HFFc6 (cell line): ENCODE measurements around the gene SLC25A11. TPM values are rescaled to one million over a fixed set of nuclear protein-coding genes. Genes with fewer than 3 reads are reported as not detected.

Experiments used
- DNase-seq: peaks from one replicate; pipeline ENCODE4 v3.0.0-alpha.2; 2018
- H3K27ac Mint-ChIP-seq: 2 replicates; pipeline ENCODE4 v1.8.0; 2020; ENCODE audit warnings: mild to moderate bottlenecking, mixed read lengths
- H3K27me3 Mint-ChIP-seq: 2 replicates; pipeline ENCODE4 v1.8.0; 2021; ENCODE audit warnings: mild to moderate bottlenecking, moderate library complexity, mixed read lengths; ENCODE audit not compliant: insufficient read depth
- H3K36me3 Mint-ChIP-seq: 2 replicates; pipeline ENCODE4 v1.8.0; 2021; ENCODE audit warnings: low read depth, mixed read lengths
- H3K4me1 Mint-ChIP-seq: 2 replicates; pipeline ENCODE4 v1.8.0; 2020; ENCODE audit warnings: low read depth, mixed read lengths
- H3K4me3 Mint-ChIP-seq: 2 replicates; pipeline ENCODE4 v1.8.0; 2020; ENCODE audit warnings: mild to moderate bottlenecking, moderate library complexity, mixed read lengths
- H3K9me3 Mint-ChIP-seq: 2 replicates; pipeline ENCODE4 v1.8.0; 2020; ENCODE audit warnings: mild to moderate bottlenecking, mixed read lengths
- total RNA-seq, 6 experiments: library from RNA; stranded (reverse); fragmentation: NEBNext Ultra II Directional; extraction: Animal tissue kit (Norgen Biotek cat#: 25700); gene quantifications; 2 replicates in 1 of 6; 3 replicates in 5 of 6; pipeline ENCODE4 v1.2.3, GENCODE V29; 2021
- TF ChIP-seq, protein P1 (sequence below): fragments of 200-600 bp; sonication (generic); IDR thresholded peaks from 2 replicates; pipeline ENCODE4 v1.5.0; 2021; ENCODE audit warnings: antibody characterized with exemption, mild to moderate bottlenecking

Gene SLC25A11
- total RNA-seq, 6 experiments from 2014 or later, result 61.9 to 78.6 (median 64.4) TPM

DNA sequence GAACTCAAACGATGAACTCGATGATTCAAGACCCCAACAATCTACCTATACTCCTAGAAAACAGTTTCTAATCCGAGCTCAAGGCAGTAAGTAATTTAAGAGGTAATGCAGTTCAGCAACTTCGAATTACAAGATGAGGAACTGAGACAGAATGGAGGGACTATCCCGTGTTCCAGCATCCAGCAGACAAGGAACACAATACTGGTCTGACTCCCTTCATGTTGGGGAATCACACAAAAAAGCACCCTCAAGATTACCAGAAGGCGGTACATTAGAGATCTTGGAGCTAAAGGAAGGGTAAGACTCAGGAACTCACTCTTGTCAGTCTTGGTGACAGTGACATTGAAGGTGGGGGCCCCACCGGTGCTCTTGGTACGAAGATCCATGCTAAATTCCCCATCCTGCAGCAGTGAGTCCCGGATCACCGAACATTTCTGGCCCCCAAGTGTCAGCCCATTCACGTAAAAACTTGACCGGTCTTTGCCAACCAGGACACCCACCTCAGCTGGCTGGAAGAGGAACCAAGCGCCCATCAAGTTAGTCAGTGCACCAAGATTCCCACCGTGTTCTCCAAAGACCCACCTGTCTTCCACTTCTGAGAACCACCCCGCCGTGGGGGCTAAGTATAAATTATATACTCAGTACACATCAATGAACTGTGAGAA lies 6.6 kb upstream of the SLC25A11 start:
- DNase-seq, result no peak
- peaks cover 69% of the 10 kb centered on the region for H3K4me1 Mint-ChIP-seq
- peak overlapping the region; percentile 91 for H3K27ac Mint-ChIP-seq
- H3K27me3 Mint-ChIP-seq, result peaks cover 11% of the 10 kb centered on the region
- TF ChIP-seq, protein P1, sequence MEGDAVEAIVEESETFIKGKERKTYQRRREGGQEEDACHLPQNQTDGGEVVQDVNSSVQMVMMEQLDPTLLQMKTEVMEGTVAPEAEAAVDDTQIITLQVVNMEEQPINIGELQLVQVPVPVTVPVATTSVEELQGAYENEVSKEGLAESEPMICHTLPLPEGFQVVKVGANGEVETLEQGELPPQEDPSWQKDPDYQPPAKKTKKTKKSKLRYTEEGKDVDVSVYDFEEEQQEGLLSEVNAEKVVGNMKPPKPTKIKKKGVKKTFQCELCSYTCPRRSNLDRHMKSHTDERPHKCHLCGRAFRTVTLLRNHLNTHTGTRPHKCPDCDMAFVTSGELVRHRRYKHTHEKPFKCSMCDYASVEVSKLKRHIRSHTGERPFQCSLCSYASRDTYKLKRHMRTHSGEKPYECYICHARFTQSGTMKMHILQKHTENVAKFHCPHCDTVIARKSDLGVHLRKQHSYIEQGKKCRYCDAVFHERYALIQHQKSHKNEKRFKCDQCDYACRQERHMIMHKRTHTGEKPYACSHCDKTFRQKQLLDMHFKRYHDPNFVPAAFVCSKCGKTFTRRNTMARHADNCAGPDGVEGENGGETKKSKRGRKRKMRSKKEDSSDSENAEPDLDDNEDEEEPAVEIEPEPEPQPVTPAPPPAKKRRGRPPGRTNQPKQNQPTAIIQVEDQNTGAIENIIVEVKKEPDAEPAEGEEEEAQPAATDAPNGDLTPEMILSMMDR, result no peak
- H3K9me3 Mint-ChIP-seq, result no peaks in the 10 kb centered on the region
- H3K4me3 Mint-ChIP-seq, result peak overlapping the region; percentile 91
- peaks cover 55% of the 10 kb centered on the region for H3K36me3 Mint-ChIP-seq

DNA sequence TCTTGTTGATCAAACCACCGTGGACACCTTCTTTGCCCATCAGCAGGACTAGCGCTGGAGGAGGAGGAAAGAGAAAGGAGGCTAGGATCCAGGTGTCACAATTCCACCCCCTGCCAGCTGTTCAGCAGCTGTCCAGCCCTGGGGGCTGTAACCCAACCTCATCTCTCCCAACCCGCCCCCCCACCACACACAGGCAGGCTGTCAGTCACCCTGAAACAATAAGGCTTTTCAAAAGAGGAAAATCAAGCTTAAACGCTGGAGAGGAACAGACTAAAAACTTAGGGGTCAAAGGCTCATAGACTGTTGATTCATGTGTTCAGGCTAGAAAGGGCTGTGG lies 6.1 kb upstream of the SLC25A11 start:
- Mint-ChIP-seq H3K27ac (peak overlapping the region; percentile 91), H3K4me1 (peaks cover 69% of the 10 kb centered on the region), H3K36me3 (peaks cover 60% of the 10 kb centered on the region), H3K4me3 (peak overlapping the region; percentile 91), H3K27me3 (peaks cover 11% of the 10 kb centered on the region), H3K9me3 (no peaks in the 10 kb centered on the region)
- TF ChIP-seq, protein P1, result no peak
- no peak for DNase-seq

DNA sequence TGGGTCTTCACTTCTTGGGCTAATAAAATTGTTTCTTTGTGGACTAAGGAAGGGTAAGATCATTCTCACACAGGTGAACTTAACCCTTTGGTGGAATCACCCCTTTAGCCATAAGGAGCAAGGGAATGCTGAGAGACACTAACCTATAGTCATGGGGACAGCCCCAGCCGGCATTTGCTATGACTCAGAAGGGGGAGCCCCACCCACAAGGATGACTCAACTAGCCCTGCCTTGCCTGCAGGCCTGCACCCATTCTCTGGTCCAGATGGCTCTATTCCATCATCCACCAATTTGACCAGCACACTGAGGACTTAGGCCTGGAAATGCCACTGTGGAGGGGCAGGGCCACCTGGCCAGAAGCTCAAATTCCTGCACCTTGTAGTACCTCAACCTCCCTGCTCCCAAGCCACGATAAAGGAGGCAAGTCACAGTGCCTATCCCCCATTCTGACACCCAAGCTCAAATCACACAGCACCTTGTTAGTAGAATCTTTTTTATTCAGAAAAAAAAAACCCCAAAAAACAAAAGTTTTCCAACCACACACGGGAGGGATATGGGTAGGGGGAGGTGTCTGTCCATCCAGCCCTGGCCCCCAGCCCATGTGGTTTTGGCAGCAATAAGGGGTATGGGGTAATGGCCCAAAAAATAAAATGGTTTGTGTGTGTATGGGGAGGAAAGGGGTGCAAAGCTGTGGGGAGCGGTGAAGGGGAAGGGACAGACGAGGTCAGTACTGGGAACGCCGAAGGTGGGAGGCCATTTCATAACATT lies 5.5 kb upstream of the SLC25A11 start:
- H3K4me1 Mint-ChIP-seq, result peaks cover 65% of the 10 kb centered on the region
- H3K36me3 Mint-ChIP-seq, result peaks cover 64% of the 10 kb centered on the region
- peak overlapping the region; percentile 91 for H3K4me3 Mint-ChIP-seq
- peaks cover 14% of the 10 kb centered on the region for H3K27me3 Mint-ChIP-seq
- H3K27ac Mint-ChIP-seq, result peak overlapping the region; percentile 91
- TF ChIP-seq, protein P1, result no peak
- peak; percentile 89 for DNase-seq
- no peaks in the 10 kb centered on the region for H3K9me3 Mint-ChIP-seq

DNA sequence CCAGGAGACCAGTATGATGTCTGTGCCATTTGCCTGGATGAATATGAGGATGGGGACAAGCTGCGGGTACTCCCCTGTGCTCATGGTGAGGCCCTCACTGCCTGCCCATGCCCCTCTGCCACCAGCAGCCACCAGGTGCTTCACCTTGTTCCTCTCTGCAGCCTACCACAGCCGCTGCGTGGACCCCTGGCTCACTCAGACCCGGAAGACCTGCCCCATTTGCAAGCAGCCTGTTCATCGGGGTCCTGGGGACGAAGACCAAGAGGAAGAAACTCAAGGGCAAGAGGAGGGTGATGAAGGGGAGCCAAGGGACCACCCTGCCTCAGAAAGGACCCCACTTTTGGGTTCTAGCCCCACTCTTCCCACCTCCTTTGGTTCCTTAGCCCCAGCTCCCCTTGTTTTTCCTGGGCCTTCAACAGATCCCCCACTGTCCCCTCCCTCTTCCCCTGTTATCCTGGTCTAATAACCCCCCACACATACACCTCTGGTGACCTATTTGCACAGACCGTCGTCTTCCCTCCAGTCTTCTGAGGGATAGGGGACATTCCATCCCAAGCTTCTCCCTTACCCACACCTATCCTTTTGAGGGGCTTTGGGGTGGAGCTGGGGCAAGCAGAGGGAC lies 4.8 kb upstream of the SLC25A11 start:
- TF ChIP-seq, protein P1, result no peak
- H3K27ac Mint-ChIP-seq, result peak overlapping the region; percentile 91
- H3K9me3 Mint-ChIP-seq, result no peaks in the 10 kb centered on the region
- DNase-seq, result no peak
- H3K4me3 Mint-ChIP-seq, result peak overlapping the region; percentile 91
- H3K27me3 Mint-ChIP-seq, result peaks cover 17% of the 10 kb centered on the region
- H3K4me1 Mint-ChIP-seq, result peaks cover 62% of the 10 kb centered on the region
- peaks cover 64% of the 10 kb centered on the region for H3K36me3 Mint-ChIP-seq

DNA sequence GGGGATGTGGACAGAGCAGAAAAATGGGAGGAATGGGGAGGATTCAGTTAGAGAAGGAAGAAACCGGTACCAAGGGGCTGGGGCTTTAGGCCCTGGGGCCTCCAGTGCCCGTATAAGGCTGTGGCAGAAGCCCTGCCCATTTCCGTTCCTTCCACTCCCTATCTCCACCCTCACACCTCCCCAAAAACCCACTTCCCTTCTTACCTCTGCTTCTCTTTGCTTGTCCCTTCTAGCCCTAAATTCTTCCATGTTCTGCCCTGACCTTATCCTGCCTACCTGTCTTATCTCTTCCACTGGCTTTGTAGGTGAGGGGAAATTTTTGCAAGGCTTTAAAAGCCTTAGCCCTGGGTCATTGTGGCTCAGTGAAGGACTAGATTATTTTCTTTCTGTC lies 4.3 kb upstream of the SLC25A11 start:
- H3K36me3 Mint-ChIP-seq, result peaks cover 64% of the 10 kb centered on the region
- no peaks in the 10 kb centered on the region for H3K9me3 Mint-ChIP-seq
- peaks cover 17% of the 10 kb centered on the region for H3K27me3 Mint-ChIP-seq
- TF ChIP-seq, protein P1, result no peak
- DNase-seq, result no peak
- H3K27ac Mint-ChIP-seq, result peak overlapping the region; percentile 91
- H3K4me1 Mint-ChIP-seq, result peaks cover 63% of the 10 kb centered on the region
- H3K4me3 Mint-ChIP-seq, result peak overlapping the region; percentile 91
